KMS-11 (cell line): Measurements from ENCODE around the gene LSP1.
"Not testable (repeated sequence)": the region's sequence is repeated elsewhere in the genome, so short reads cannot be mapped to it uniquely, and the experiment has no call there.

Experiments used
- H2AFZ ChIP-seq: fragments of 200-600 bp; sonication (generic); 2 replicates; pipeline ENCODE4 v1.6.1; 2016; ENCODE audit warnings: antibody characterized with exemption, mixed run types, low read depth
- H3K27ac ChIP-seq: fragments of 200-600 bp; sonication (generic); 2 replicates; pipeline ENCODE4 v1.6.1; 2016; ENCODE audit warnings: mild to moderate bottlenecking, mixed run types
- H3K27me3 ChIP-seq: fragments of 200-600 bp; sonication (generic); 2 replicates; pipeline ENCODE4 v1.6.1; 2017; ENCODE audit warnings: mild to moderate bottlenecking, low read depth, mixed run types, moderate library complexity; ENCODE audit not compliant: insufficient read depth
- H3K36me3 ChIP-seq: fragments of 200-600 bp; sonication (generic); 2 replicates; pipeline ENCODE4 v1.6.1; 2017; ENCODE audit warnings: mild to moderate bottlenecking, mixed run types; ENCODE audit not compliant: insufficient read depth
- H3K4me1 ChIP-seq: fragments of 200-600 bp; sonication (generic); 2 replicates; pipeline ENCODE4 v1.6.1; 2016; ENCODE audit warnings: mild to moderate bottlenecking, low read depth, mixed run types; ENCODE audit not compliant: poor library complexity, severe bottlenecking
- H3K4me2 ChIP-seq: fragments of 200-600 bp; sonication (generic); 2 replicates; pipeline ENCODE4 v1.7.0; 2016; ENCODE audit warnings: mild to moderate bottlenecking, mixed run types
- H3K4me3 ChIP-seq: fragments of 200-600 bp; sonication (generic); IDR thresholded peaks from 2 replicates; pipeline ENCODE4 v1.6.1; 2017; ENCODE audit warnings: low read depth, low read length, mixed read lengths; ENCODE audit not compliant: insufficient read depth
- H3K79me2 ChIP-seq: fragments of 200-600 bp; sonication (generic); 2 replicates; pipeline ENCODE4 v1.6.1; 2016; ENCODE audit warnings: low read depth, mixed run types; ENCODE audit not compliant: insufficient read depth
- H3K9ac ChIP-seq: fragments of 200-600 bp; sonication (generic); 2 replicates; pipeline ENCODE4 v1.6.1; 2016; ENCODE audit warnings: mild to moderate bottlenecking, mixed run types
- H4K20me1 ChIP-seq: fragments of 200-600 bp; sonication (generic); 2 replicates; pipeline ENCODE4 v1.6.1; 2016; ENCODE audit warnings: mild to moderate bottlenecking, mixed run types; ENCODE audit not compliant: insufficient read depth
- CTCF ChIP-seq: fragments of 200-600 bp; sonication (generic); conservative IDR thresholded peaks from 2 replicates; pipeline ENCODE4 v1.6.1; 2017; ENCODE audit warnings: low read depth, mild to moderate bottlenecking, antibody characterized with exemption, low read length, moderate library complexity, mixed read lengths

The LSP1 gene

GRCh38 chr11:1807264-1807995, 45.5 kb upstream of the LSP1 start:
- no peak overlapping the region for H3K27ac ChIP-seq
- no peak for TF ChIP-seq CTCF
- no peaks in the 10 kb centered on the region for H3K4me1 ChIP-seq
- no peak overlapping the region for H3K4me2 ChIP-seq
- no peak overlapping the region for H3K9ac ChIP-seq
- H2AFZ ChIP-seq = no peak overlapping the region
- no peaks in the 10 kb centered on the region for H4K20me1 ChIP-seq
- H3K4me3 ChIP-seq = no peak overlapping the region
- H3K27me3 ChIP-seq = peaks cover 82% of the 10 kb centered on the region
- H3K36me3 ChIP-seq = no peaks in the 10 kb centered on the region
- no peaks in the 10 kb centered on the region for H3K79me2 ChIP-seq

- H3K27me3 ChIP-seq = peaks cover 96% of the 10 kb centered on the region
- H3K4me3 ChIP-seq = no peak overlapping the region
- H3K27ac ChIP-seq = no peak overlapping the region
- no peaks in the 10 kb centered on the region for H3K79me2 ChIP-seq
- no peak overlapping the region for H2AFZ ChIP-seq
- TF ChIP-seq CTCF = no peak
- no peak overlapping the region for H3K9ac ChIP-seq
- H3K4me2 ChIP-seq = no peak overlapping the region
- no peaks in the 10 kb centered on the region for H4K20me1 ChIP-seq
- no peaks in the 10 kb centered on the region for H3K4me1 ChIP-seq
- no peaks in the 10 kb centered on the region for H3K36me3 ChIP-seq
Measured at GRCh38 chr11:1810761-1811160, 42.1 kb upstream of the LSP1 start.

GRCh38 chr11:1812274-1812673, 40.6 kb upstream of the LSP1 start:
- Histone ChIP-seq H3K4me2 (no peak overlapping the region), H3K36me3 (no peaks in the 10 kb centered on the region), H3K4me1 (no peaks in the 10 kb centered on the region), H3K79me2 (no peaks in the 10 kb centered on the region), H3K9ac (no peak overlapping the region), H3K27me3 (peaks cover 94% of the 10 kb centered on the region), H3K27ac (no peak overlapping the region), H3K4me3 (no peak overlapping the region), H4K20me1 (no peaks in the 10 kb centered on the region), H2AFZ (no peak overlapping the region)
- no peak for TF ChIP-seq CTCF

GRCh38 chr11:1812801-1813200, 40.1 kb upstream of the LSP1 start:
- Histone ChIP-seq H3K27me3 (peaks cover 94% of the 10 kb centered on the region), H3K79me2 (no peaks in the 10 kb centered on the region), H4K20me1 (no peaks in the 10 kb centered on the region), H3K4me1 (no peaks in the 10 kb centered on the region), H3K9ac (no peak overlapping the region), H3K4me2 (no peak overlapping the region), H3K4me3 (no peak overlapping the region), H3K27ac (no peak overlapping the region), H3K36me3 (no peaks in the 10 kb centered on the region), H2AFZ (no peak overlapping the region)
- no peak for TF ChIP-seq CTCF

- H3K36me3 ChIP-seq, H3K27ac ChIP-seq, H3K4me3 ChIP-seq, H3K9ac ChIP-seq, H3K79me2 ChIP-seq, H3K4me1 ChIP-seq, H3K4me2 ChIP-seq, H2AFZ ChIP-seq, H4K20me1 ChIP-seq: not testable (repeated sequence)
- H3K27me3 ChIP-seq = peaks cover 97% of the 10 kb centered on the region
Measured at GRCh38 chr11:1813356-1813755, 39.5 kb upstream of the LSP1 start.
